GM23248 (cell line): ENCODE results near the gene LTB4R. TPM values are rescaled to one million over a fixed set of nuclear protein-coding genes. Genes with fewer than 3 reads are reported as not detected.

Experiments used
- DNase-seq: peaks from one replicate; pipeline ENCODE4 v3.0.0-alpha.2; 2015
- H2AFZ ChIP-seq: fragments of 200-600 bp; sonication (generic); 2 replicates; pipeline ENCODE4 v1.6.1; 2016; ENCODE audit warnings: antibody characterized with exemption
- H3F3A ChIP-seq: fragments of 200-600 bp; sonication (generic); 2 replicates; pipeline ENCODE4 v1.6.1; 2016; ENCODE audit warnings: mild to moderate bottlenecking, antibody characterized with exemption, mixed run types; ENCODE audit not compliant: insufficient read depth
- H3K27ac ChIP-seq: fragments of 200-600 bp; sonication (generic); 2 replicates; pipeline ENCODE4 v1.5.1; 2016; ENCODE audit warnings: mild to moderate bottlenecking
- H3K27me3 ChIP-seq: fragments of 200-600 bp; sonication (generic); replicated peaks from 2 replicates; pipeline ENCODE4 v1.6.1; 2016; ENCODE audit warnings: mild to moderate bottlenecking; ENCODE audit not compliant: insufficient read depth
- H3K36me3 ChIP-seq: fragments of 200-600 bp; sonication (generic); 2 replicates; pipeline ENCODE4 v1.6.1; 2016; ENCODE audit warnings: low read depth, mild to moderate bottlenecking
- H3K4me1 ChIP-seq: fragments of 200-600 bp; sonication (generic); 2 replicates; pipeline ENCODE4 v1.6.1; 2016; ENCODE audit warnings: mild to moderate bottlenecking; ENCODE audit not compliant: insufficient read depth
- H3K4me2 ChIP-seq: fragments of 200-600 bp; sonication (generic); one replicate; pipeline ENCODE4 v1.6.1; 2016; ENCODE audit warnings: mild to moderate bottlenecking; ENCODE audit not compliant: unreplicated experiment
- H3K4me3 ChIP-seq: fragments of 200-600 bp; sonication (generic); 2 replicates; pipeline ENCODE4 v1.5.1; 2016; ENCODE audit warnings: mild to moderate bottlenecking
- H3K79me2 ChIP-seq: fragments of 200-600 bp; sonication (generic); 2 replicates; pipeline ENCODE4 v1.6.1; 2016; ENCODE audit warnings: mild to moderate bottlenecking; ENCODE audit not compliant: insufficient read depth
- H3K9ac ChIP-seq: fragments of 200-600 bp; sonication (generic); 2 replicates; pipeline ENCODE4 v1.6.1; 2016; ENCODE audit warnings: mild to moderate bottlenecking
- H3K9me2 ChIP-seq: fragments of 200-600 bp; sonication (generic); 2 replicates; pipeline ENCODE4 v1.6.1; 2016; ENCODE audit warnings: mixed run types, mild to moderate bottlenecking, moderate library complexity; ENCODE audit not compliant: insufficient read depth
- H3K9me3 ChIP-seq: fragments of 200-600 bp; sonication (generic); one replicate; pipeline ENCODE4 v1.6.1; 2017; ENCODE audit warnings: low read depth
- H4K20me1 ChIP-seq: fragments of 200-600 bp; sonication (generic); 2 replicates; pipeline ENCODE4 v1.6.0; 2016; ENCODE audit not compliant: insufficient read depth
- EZH2 ChIP-seq: fragments of 200-600 bp; sonication (generic); IDR thresholded peaks from 2 replicates; pipeline ENCODE4 v1.6.1; 2018; ENCODE audit warnings: antibody characterized with exemption, mild to moderate bottlenecking; ENCODE audit not compliant: insufficient read depth, poor library complexity, severe bottlenecking
- EZH2phosphoT487 ChIP-seq: fragments of 200-600 bp; sonication (generic); IDR thresholded peaks from 2 replicates; pipeline ENCODE4 v1.6.1; 2018; ENCODE audit warnings: antibody characterized with exemption, moderate library complexity, mild to moderate bottlenecking, low read depth; ENCODE audit not compliant: insufficient read depth
- WGBS, 2 experiments: methylation state at CpG; one replicate each; pipeline ENCODE4 v1.1.6; 2015 to 2017; ENCODE audit warnings: low lambda C conversion rate in 2 of 2, low coverage in 1 of 2; ENCODE audit errors: missing lambda C conversion rate in 2 of 2; 5-methylcytosine and 5-hydroxymethylcytosine counted together
- in situ Hi-C: fragments of 300-500 bp; cut with MboI; formaldehyde crosslinking; loops from 2 replicates; pipeline ENCODE4 v1.15.0; 2020
- polyA plus RNA-seq: library from polyadenylated mRNA; unstranded; fragments of >200 nt; fragmentation: Nextera tagmentation; extraction: Ambion mirVana; gene quantifications from 2 replicates; pipeline ENCODE4 v1.2.1, GENCODE V29; 2016
- total RNA-seq: library from RNA; depleted of rRNA; stranded (reverse); fragments of >200 nt; shearing (Covaris generic); gene quantifications from 2 replicates; pipeline ENCODE4 v1.2.3, GENCODE V29; 2014

Gene LTB4R
- total and polyA plus RNA-seq, 2 experiments from 2014 or later = 1.1 to 2.4 TPM

DNA sequence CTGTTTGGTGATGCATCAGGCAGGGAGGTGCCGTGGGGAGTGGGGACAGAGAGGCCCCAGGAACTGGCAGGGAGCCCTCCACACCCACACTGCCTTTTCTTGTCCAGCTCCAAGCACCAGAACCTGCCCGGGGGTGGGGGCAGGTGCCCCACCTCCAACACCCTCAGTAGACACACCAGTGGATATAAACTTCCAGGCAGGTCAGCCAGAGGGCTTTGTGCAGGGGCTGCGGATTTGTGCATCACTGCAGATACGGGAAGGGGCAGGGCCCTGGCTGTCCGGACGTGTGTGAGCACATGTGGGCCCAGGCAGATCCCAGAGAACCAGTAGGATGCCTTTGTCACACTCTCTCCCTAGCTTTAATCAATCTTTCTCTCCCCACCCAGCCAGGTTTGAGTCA, 47.0 kb upstream of the LTB4R start:
- no peaks in the 10 kb centered on the region for H3K9me2 ChIP-seq
- no peaks in the 10 kb centered on the region for H3K79me2 ChIP-seq
- peaks cover 2% of the 10 kb centered on the region for H3K4me1 ChIP-seq
- no peaks in the 10 kb centered on the region for H3F3A ChIP-seq
- H3K27me3 ChIP-seq = no peaks in the 10 kb centered on the region
- H2AFZ ChIP-seq = no peak overlapping the region
- TF ChIP-seq EZH2 (no peak), EZH2phosphoT487 (no peak)
- no peak overlapping the region for H3K27ac ChIP-seq
- no peak overlapping the region for H3K9ac ChIP-seq
- no peaks in the 10 kb centered on the region for H4K20me1 ChIP-seq
- H3K36me3 ChIP-seq = no peaks in the 10 kb centered on the region
- no peak overlapping the region for H3K4me3 ChIP-seq
- no peaks in the 10 kb centered on the region for H3K9me3 ChIP-seq
- WGBS, 2 experiments = 52 to 61% methylated on average over 6 of the region's 6 CpGs
- H3K4me2 ChIP-seq = no peak overlapping the region
- in situ Hi-C loops = no loop called here
- no peak for DNase-seq

DNA sequence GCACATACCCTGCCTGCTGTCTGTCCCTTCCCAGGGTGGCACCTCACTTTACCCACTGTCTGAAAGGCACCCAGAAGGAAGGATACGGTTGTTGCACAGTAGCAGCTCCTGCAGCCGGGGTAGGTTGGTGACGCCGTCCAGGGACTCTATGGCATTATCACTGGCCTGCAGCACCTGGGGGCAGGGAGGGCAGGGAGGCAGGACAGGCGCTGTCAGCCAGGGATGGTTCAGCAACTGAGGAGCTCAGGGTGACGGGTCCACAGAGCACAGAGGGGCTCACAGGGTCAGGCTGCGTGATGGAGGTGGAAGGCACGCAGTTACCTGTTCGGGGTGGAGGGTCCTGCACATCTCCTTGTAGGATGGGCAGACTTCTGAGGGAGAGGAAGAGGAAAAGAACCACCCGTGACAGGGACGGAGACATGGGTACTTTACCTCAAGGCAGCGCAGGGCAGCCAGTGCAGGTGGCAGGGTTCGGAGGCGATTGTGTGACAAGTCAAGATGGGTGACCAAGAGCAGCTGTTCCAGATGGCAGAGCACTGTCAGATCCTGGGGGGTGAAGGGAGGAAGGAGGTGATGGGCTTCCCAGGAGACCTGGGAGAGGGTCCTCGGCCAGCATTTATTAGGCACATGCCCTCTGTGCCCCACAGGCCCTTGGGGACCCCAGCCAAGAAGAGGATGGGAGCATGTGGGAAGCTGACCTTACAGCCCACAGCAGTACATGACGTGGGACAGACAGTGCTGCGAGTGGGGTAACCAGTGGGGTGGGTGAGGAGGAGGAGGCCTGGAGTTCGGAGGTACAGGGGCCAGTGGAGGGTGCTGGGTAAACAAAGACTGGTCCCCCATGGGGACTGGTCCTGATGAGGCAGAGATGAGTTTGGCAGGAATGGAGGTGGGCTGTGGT, 44.7 kb upstream of the LTB4R start:
- no peak overlapping the region for H2AFZ ChIP-seq
- TF ChIP-seq EZH2 (no peak), EZH2phosphoT487 (no peak)
- H3K9me3 ChIP-seq = no peaks in the 10 kb centered on the region
- no peak overlapping the region for H3K9ac ChIP-seq
- in situ Hi-C loops = no loop called here
- no peak for DNase-seq
- no peaks in the 10 kb centered on the region for H3K4me1 ChIP-seq
- H3K4me3 ChIP-seq = no peak overlapping the region
- no peaks in the 10 kb centered on the region for H3K36me3 ChIP-seq
- no peaks in the 10 kb centered on the region for H3K9me2 ChIP-seq
- H3K4me2 ChIP-seq = no peak overlapping the region
- WGBS, 2 experiments = 86 to 89% methylated on average over 18 of the region's 18 CpGs
- H4K20me1 ChIP-seq = no peaks in the 10 kb centered on the region
- peaks cover 5% of the 10 kb centered on the region; the same call in 1 of the 2 replicates for H3K79me2 ChIP-seq
- H3K27me3 ChIP-seq = no peaks in the 10 kb centered on the region
- H3K27ac ChIP-seq = no peak overlapping the region
- no peaks in the 10 kb centered on the region for H3F3A ChIP-seq

DNA sequence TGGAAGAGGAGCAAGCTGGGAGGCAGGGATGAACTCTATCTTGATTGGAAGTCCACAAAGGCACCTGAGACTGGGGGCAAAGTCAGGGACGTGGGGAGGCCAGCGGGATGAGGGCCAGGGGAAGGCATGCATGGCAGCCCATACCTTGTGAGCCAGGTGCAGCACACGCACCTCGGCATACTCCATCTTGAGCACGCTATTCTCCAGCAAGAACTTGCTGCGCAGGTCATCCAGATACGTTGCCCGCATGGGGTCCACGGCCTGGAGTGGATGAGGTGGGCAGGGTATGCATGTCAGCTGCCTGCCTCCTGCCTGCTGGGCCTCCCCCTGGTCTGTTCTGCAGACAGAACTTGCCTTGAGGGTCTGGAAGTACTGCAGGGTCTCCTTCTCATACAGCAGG, 43.8 kb upstream of the LTB4R start:
- Histone ChIP-seq H2AFZ (no peak overlapping the region), H3K9me2 (no peaks in the 10 kb centered on the region), H3K79me2 (peaks cover 5% of the 10 kb centered on the region; the same call in 1 of the 2 replicates), H3K9ac (no peak overlapping the region), H3K27me3 (no peaks in the 10 kb centered on the region), H3K4me1 (peaks cover 3% of the 10 kb centered on the region; the same call in 1 of the 2 replicates), H3K27ac (no peak overlapping the region), H3F3A (no peaks in the 10 kb centered on the region), H3K36me3 (no peaks in the 10 kb centered on the region), H4K20me1 (no peaks in the 10 kb centered on the region), H3K4me2 (no peak overlapping the region), H3K4me3 (no peak overlapping the region), H3K9me3 (no peaks in the 10 kb centered on the region)
- 87 to 94% methylated on average over 9 of the region's 9 CpGs for WGBS, 2 experiments
- in situ Hi-C loops = no loop called here
- TF ChIP-seq EZH2phosphoT487 = no peak
- TF ChIP-seq EZH2 = no peak
- DNase-seq = no peak

DNA sequence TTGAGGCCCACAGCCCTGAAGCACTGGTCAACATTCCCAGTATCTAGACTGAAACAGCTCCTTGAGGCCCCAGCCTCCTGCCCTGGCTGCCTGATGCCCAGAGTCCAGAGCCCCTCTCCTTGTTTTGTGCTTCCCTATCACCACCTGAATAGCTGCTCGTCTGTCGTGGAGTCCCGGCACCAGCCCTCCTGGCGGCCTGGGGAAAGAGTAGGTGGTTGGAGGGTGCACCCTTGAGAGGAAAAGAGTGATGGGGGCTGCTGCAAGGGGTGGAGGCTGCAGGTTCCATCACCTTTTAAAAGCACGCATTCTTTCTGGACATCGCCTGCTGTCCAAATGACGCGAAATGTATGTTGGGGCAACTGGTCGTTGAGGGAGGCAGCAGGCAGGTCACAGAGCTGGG, 43.1 kb upstream of the LTB4R start:
- TF ChIP-seq EZH2 = no peak
- no peak for TF ChIP-seq EZH2phosphoT487
- in situ Hi-C loops = no loop called here
- no peak overlapping the region for H3K4me3 ChIP-seq
- H4K20me1 ChIP-seq = no peaks in the 10 kb centered on the region
- H3K79me2 ChIP-seq = peaks cover 5% of the 10 kb centered on the region; the same call in 1 of the 2 replicates
- DNase-seq = no peak
- H3F3A ChIP-seq = no peaks in the 10 kb centered on the region
- no peaks in the 10 kb centered on the region for H3K9me3 ChIP-seq
- no peak overlapping the region for H3K27ac ChIP-seq
- no peaks in the 10 kb centered on the region for H3K36me3 ChIP-seq
- H3K9me2 ChIP-seq = no peaks in the 10 kb centered on the region
- H3K4me2 ChIP-seq = no peak overlapping the region
- 87 to 91% methylated on average over 9 of the region's 9 CpGs for WGBS, 2 experiments
- no peak overlapping the region for H2AFZ ChIP-seq
- peaks cover 3% of the 10 kb centered on the region; the same call in 1 of the 2 replicates for H3K4me1 ChIP-seq
- H3K27me3 ChIP-seq = no peaks in the 10 kb centered on the region
- no peak overlapping the region for H3K9ac ChIP-seq
